NCI-H1105 treated with DMSO at 0.1 percent for 48 hours (cell line): ENCODE data around the gene RPN2.

Source experiments
- DNase-seq: peaks from one replicate; lab custom pipeline; 2025; lab: John Stamatoyannopoulos, UW

Gene RPN2

DNA sequence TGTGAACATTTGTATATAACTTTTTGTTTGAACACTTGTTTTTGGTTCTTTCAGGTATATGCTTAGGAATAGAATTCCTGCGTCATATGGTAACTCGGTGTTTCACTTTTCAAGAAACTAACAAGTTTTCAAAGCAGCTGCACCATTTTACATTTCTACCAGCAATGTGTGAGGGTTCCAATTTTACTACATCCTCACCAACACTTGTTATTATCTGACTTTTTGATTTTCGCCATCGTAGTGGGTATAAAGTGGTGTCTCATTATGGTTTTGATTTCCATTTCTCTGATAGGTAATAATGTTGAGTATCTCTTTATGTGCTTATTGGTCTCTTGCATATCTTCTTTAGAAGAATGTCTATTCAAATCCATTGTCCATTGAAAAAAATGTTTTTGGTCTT lies 39.8 kb downstream of the RPN2 start:
- no peak for DNase-seq

DNA sequence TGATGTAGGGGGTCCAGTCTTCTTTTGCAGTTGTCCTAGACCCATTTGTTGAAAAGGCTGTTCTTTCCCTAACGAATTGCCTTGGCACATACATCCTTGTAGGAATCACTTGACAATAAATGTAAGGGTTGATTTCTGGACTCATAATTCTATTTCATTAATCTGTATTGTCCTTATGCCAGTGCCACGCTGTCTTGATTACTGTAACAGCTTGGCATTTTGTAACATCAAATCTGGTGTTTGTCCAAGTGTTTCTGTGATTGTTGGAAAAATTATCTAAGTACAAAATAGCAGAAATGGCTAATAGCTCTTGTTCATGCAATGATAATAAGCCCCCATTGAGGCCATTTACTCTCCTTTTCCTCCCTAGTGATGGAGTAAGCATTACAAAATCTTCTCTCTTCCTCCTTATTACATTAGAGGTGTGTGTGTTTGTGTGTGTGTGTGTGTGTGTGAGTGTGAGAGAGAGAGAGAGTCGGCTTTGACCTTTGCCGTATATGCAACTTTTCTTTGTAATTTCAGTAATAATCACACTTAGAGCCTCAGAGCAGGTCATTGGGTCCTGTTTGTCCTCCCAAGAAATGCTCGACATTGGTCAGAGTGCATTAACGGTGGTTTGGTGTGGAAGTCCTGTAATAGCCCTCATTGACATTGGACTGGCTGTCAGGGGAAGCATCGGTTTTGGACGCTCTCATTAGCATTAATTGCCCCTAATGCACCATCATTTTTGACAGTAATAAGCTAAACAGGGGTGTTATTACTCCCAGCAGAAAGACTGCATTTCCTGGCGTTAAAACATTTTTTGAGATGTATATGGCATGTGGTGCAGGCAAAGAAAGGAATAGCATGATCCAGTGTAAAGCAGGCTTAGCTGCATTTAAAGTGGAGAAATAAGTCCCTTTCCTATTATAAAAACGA lies 40.9 kb downstream of the RPN2 start:
- DNase-seq = peak; percentile 54

DNA sequence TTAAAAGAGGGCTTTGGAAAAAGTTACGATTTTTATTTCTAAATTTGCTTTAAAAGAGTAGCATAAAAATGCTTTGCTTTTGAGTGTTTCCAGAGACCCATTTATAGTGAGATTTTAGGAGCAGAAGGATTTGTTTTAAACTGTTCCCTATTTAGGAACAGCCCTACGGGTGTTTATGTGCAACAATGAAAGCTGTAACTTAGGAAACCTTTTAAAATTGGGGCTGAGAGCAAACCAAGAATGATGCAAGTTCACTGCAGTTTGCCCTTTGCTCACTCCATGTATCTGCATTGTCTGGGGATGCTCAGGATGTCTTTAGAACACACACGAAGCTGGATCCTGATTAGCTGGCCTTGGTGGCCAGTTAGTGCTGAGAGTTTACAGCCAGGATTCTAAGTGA lies 41.6 kb downstream of the RPN2 start:
- DNase-seq = no peak

DNA sequence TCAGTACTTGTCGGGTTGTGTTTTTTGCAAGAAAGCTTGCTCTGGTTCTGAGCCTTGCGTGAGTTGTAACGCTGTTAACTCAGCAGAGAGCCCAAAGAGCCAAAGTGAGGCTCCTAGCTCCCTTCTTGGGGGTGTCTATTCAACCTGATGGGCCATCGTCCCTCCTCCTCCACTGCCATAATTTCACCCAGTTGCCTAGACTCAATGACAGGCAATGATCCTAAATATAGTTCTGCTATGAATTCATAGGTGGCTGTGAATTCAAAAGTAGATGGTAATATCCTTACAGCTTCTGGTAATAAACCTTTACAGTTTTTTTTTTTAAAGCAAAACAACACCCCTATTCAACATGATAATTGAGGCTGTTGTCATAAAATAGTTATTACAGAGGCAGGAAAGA lies 43.0 kb downstream of the RPN2 start:
- DNase-seq = no peak

- no peak for DNase-seq
Measured at GRCh38 chr20:37223053-37223452, 43.9 kb downstream of the RPN2 start.

- peak; percentile 67 for DNase-seq
Measured at GRCh38 chr20:37225146-37225545, 46.0 kb downstream of the RPN2 start.

DNA sequence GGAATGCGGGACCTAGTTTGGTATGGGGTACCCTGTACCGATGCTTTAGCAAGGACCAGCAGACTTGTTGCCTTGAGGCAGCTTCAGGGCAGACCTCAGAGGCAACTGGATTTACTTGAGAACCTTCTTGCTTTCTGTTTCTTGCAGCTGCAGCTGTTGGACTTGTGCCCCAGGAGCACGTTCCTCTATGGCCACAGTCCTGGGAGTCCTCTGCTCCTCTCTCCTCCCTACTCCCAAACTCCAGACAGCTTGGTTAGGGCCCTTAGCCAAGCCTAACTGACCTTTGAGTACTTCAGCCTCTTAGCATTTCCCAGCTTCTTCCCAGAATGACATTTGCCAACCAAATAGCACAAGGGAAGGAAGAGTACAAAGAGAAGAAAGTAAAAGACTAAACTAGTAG lies 47.8 kb downstream of the RPN2 start:
- no peak for DNase-seq

DNA sequence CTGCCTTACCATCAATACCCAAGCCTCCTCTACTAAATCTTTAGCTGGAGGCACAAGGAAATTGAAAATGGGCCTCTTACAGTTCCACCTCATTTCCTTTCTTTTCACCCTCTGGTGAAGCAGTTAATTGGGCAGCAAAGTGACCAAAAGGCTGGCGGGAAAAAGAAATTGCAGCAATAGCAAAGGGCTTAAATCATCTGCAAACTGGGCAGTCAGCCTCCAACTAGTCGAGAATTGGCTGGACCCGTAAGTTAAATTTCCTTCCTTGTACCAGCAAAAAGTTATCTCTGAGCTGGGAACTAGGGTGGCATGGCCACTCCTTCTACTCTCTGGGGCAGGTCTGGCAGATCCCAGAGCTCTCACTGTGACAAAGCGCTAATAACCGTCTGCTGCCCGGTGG lies 49.0 kb downstream of the RPN2 start:
- no peak for DNase-seq

GRCh38 chr20:37228656-37229055 lies 49.5 kb downstream of the RPN2 start:
- no peak for DNase-seq

DNA sequence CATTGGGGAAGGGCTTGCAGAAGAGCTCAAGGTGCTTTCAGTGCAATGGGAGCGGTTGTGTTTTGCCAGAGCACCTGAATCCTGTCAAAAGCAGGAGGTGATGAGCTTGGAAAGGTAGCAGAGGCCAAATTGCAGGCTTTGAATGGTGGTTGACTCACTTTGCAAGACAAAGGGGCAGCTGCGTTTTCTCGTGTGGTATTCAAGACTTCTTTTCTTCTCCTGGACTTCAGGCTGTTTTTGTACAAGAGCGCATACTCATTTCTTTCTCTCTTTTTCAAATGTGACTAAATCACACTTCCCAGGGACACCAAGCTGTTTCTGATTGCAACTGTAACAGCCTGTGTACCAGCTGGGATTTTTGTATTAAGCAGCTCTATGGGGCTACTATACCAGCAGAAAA lies 50.2 kb downstream of the RPN2 start:
- DNase-seq = peak; percentile 62

GRCh38 chr20:37230200-37230599 lies 51.1 kb downstream of the RPN2 start:
- DNase-seq = peak; percentile 90

GRCh38 chr20:37231947-37232630 lies 53.0 kb downstream of the RPN2 start:
- no peak for DNase-seq

GRCh38 chr20:37233548-37234253 lies 54.6 kb downstream of the RPN2 start:
- peak; percentile 98 for DNase-seq

GRCh38 chr20:37234254-37234581 lies 55.1 kb downstream of the RPN2 start:
- DNase-seq = no peak

- DNase-seq = peak; percentile 49
Measured at GRCh38 chr20:37235065-37235464, 55.9 kb downstream of the RPN2 start.

- no peak for DNase-seq
Measured at GRCh38 chr20:37236462-37236861, 57.3 kb downstream of the RPN2 start.

DNA sequence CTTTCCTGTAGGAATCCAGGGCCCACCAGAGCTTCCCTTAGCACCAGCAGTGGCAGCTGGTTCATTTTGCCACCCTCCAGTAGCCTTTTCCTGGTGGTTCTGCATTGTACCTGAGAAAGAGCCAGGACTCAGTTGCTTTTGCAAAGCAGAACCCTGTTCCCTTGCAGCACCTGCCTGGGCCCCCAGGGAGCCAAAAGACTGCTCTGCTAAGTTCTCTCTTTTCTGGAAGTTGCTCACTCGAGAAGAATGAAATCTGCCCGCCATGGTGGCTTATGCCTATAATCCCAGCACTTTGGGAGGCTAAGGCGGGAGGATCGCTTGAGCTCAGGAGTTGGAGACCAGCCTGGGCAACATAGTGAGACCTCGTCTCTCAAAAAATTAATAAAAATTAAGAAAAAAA lies 58.5 kb downstream of the RPN2 start:
- DNase-seq = no peak

DNA sequence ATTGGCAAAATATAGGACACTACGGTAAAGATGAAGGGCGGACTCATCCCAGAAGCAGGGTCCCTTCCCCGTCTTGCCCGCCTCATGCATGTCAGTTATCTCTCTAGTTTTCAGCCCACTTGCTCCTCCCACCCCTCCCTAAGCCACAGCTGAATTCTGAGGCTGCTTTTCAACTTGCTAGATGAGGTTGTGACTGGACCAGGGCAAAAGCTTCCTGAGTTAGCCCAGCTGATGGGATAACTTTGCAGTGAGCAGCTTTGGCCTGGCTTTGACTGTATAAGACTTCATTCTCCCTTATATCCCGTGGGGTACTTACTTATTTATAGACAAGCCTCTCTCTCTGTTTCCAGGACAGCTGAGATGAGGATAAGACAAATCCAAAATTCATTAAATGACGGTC lies 59.3 kb downstream of the RPN2 start:
- no peak for DNase-seq

- peak; percentile 52 for DNase-seq
Measured at GRCh38 chr20:37238935-37239451, 59.9 kb downstream of the RPN2 start.

DNA sequence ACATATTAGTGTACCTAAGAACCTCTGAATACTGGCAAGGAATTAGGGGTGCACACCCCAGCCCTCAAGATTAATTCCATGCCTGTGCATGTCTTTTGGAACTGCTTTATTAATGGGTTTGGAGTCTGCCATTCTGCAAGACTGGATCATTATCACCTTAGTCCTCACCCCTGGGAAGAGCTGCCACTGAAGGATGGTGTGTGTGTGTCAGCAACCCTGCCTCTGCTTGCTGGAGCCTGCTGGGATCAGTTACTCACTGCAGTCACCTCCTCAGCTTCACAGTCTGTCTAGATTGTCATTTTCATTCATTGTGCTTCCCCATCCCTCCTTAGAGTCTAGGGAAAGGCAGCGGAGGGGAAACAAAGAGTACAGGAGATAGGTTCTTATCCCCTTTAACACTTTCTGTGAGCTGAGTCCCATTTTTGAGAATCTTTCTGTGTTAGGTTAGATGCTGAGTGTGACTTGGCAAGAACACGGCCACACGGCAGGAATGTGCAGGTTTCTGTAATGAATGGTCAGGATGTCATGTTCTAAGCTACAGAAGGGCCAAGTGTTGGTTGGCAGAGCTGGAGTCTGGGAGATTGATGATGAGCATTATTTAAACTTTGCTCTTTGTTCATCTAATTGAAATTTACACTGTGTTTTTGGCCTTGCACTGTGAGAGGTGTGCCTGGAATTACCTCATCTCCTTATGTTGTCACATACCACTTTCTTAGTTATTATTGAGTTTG lies 61.4 kb downstream of the RPN2 start:
- no peak for DNase-seq

DNA sequence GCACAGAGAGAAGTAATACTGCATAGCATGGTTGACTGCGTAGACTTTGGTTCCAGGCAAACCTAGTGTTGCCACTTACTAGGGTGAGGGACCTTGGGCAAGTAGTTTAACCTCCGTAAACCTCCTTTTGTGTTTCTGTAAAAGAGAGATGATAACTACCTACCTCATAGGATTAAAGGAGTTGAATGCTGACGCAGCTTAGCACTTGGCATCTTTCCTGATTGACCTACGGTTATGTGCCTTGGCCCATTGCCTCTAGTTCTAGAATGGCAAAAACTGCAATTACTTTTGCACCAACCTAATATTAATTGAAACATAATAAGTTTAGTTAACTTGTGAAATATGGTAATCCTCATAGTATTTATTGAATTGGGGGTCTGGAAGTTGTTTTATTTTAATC lies 63.4 kb downstream of the RPN2 start:
- no peak for DNase-seq
